T-cell (primary cell): ENCODE data around the gene SLC41A2. TPM values are rescaled to one million over a fixed set of nuclear protein-coding genes. Genes with fewer than 3 reads are reported as not detected.

ENCODE experiments used
- total RNA-seq, 35 experiments: library from RNA in 6 of 35; stranded (reverse) in 6 of 35; fragments of 120-200 nt in 1 of 35; gene quantifications; one replicate each; pipeline versions ENCODE4 v1.2.1 to v1.2.4 and lab custom pipeline; 2013 to 2026

The SLC41A2 gene
- total RNA-seq, 5 donors from 2014 or later (not counting 1 experiment from before 2014, with no cell fraction given), result 2.4 to 3.8 (median 3.4) TPM

Other genes starting within 250 kb of the SLC41A2 start
- gene NOPCHAP1, start 28.0 kb upstream of the SLC41A2 start, total RNA-seq, result 10 to 100 TPM; 11.4 to 15.5 (median 14.9) TPM
- under 1 TPM in 4 of 5 donors, not detected in 1; 0.07 to 0.51 (median 0.16) TPM for gene ALDH1L2, start 126.2 kb upstream of the SLC41A2 start, total RNA-seq
- gene WASHC4, start 149.4 kb upstream of the SLC41A2 start, total RNA-seq, result 10 to 100 TPM; 41.4 to 62.2 (median 49.0) TPM